ENCODE results near the gene PHAF1.

Gene PHAF1

GRCh38 chr16:67195676-67196075 lies 85.9 kb downstream of the PHAF1 start:
- DNase-seq (ENCODE audit: low read depth, low spot score): no peak

- no peak for DNase-seq (ENCODE audit: low read depth, low spot score)
Measured at GRCh38 chr16:67196881-67197280, 87.1 kb downstream of the PHAF1 start.

GRCh38 chr16:67197704-67198103 lies 88.0 kb downstream of the PHAF1 start:
- no peak for DNase-seq (ENCODE audit: low read depth, low spot score)

All from astrocyte of the hippocampus (primary cell).